Caki2 (cell line): ENCODE measurements around the gene ARID5B. TPM values are rescaled to one million over a fixed set of nuclear protein-coding genes. Genes with fewer than 3 reads are reported as not detected.

Source experiments
- DNase-seq: peaks from one replicate; pipeline ENCODE4 v3.0.0-alpha.2; 2015; ENCODE audit warnings: low read depth
- in situ Hi-C: cut with HindIII; loops from 2 replicates; pipeline ENCODE4 v1.10.0; 2016; ENCODE audit warnings: low sequenced_read_pairs, low pct_unique_long_range_greater_than_20kb, mixed read lengths
- total RNA-seq: library from RNA; depleted of rRNA; stranded (reverse); fragments of >200 nt; shearing (Covaris generic); gene quantifications from 2 replicates; pipeline ENCODE4 v1.2.3, GENCODE V29; 2014; ENCODE audit warnings: low replicate concordance

ARID5B gene
- total RNA-seq, 1 experiment from 2014 or later: 3.1 TPM

GRCh38 chr10:62048919-62049623 lies 147.6 kb downstream of the ARID5B start:
- in situ Hi-C loops: no loop called here
- peak; percentile 94 for DNase-seq

- in situ Hi-C loops: no loop called here
- DNase-seq: no peak
These were observed 148.3 kb downstream of the ARID5B start for GRCh38 chr10:62049624-62050345.

GRCh38 chr10:62050346-62050892 lies 148.9 kb downstream of the ARID5B start:
- DNase-seq: no peak
- in situ Hi-C loops: no loop called here

GRCh38 chr10:62050893-62051433 lies 149.5 kb downstream of the ARID5B start:
- in situ Hi-C loops: no loop called here
- peak; percentile 67 for DNase-seq

GRCh38 chr10:62052276-62052675 lies 150.8 kb downstream of the ARID5B start:
- in situ Hi-C loops: no loop called here
- DNase-seq: no peak

GRCh38 chr10:62053860-62054259 lies 152.4 kb downstream of the ARID5B start:
- in situ Hi-C loops: no loop called here
- no peak for DNase-seq

- in situ Hi-C loops: no loop called here
- DNase-seq: no peak
These were observed 152.9 kb downstream of the ARID5B start for GRCh38 chr10:62054408-62054807.

- DNase-seq: no peak
- in situ Hi-C loops: no loop called here
These were observed 153.3 kb downstream of the ARID5B start for GRCh38 chr10:62054830-62055229.

- no peak for DNase-seq
These were observed 154.7 kb downstream of the ARID5B start for GRCh38 chr10:62056219-62056618.

GRCh38 chr10:62056698-62057097 lies 155.2 kb downstream of the ARID5B start:
- in situ Hi-C loops: no loop called here
- no peak for DNase-seq

More at GRCh38 chr10:62056219-62056618, 154.7 kb downstream of the ARID5B start:
- in situ Hi-C loops: no loop called here

GRCh38 chr10:62057359-62057758 lies 155.9 kb downstream of the ARID5B start:
- DNase-seq: no peak

GRCh38 chr10:62057850-62058249 lies 156.4 kb downstream of the ARID5B start:
- no peak for DNase-seq
- in situ Hi-C loops: no loop called here

More at GRCh38 chr10:62057359-62057758, 155.9 kb downstream of the ARID5B start:
- in situ Hi-C loops: no loop called here

GRCh38 chr10:62058476-62058875 lies 157.0 kb downstream of the ARID5B start:
- no peak for DNase-seq
- in situ Hi-C loops: no loop called here

GRCh38 chr10:62058896-62059216 lies 157.4 kb downstream of the ARID5B start:
- no peak for DNase-seq
- in situ Hi-C loops: no loop called here

GRCh38 chr10:62059217-62059920 lies 157.9 kb downstream of the ARID5B start:
- in situ Hi-C loops: no loop called here
- DNase-seq: no peak

- no peak for DNase-seq
- in situ Hi-C loops: no loop called here
These were observed 160.5 kb downstream of the ARID5B start for GRCh38 chr10:62062028-62062427.

GRCh38 chr10:62062752-62063512 lies 161.4 kb downstream of the ARID5B start:
- DNase-seq: no peak
- in situ Hi-C loops: no loop called here
